GM12878 (cell line): Measurements from ENCODE around the gene PPP6R1. TPM values are rescaled to one million over a fixed set of nuclear protein-coding genes. Genes with fewer than 3 reads are reported as not detected.

Experiments used
- CEBPZ ChIP-seq: fragments of 150-350 bp; IDR thresholded peaks from 2 replicates; pipeline ENCODE4 v1.6.1; 2016; ENCODE audit warnings: low read depth, low read length
- CHD1 ChIP-seq: IDR thresholded peaks from 2 replicates; pipeline ENCODE4 v1.6.1; 2012; ENCODE audit warnings: low read depth, low read length, improper control_type of control experiment
- CHD2 ChIP-seq: IDR thresholded peaks from 2 replicates; pipeline ENCODE4 v1.6.1; 2011; ENCODE audit warnings: low read depth, low read length, improper control_type of control experiment, borderline replicate concordance
- EP300 ChIP-seq, 2 experiments: fragments of 150-350 bp in 1 of 2; IDR thresholded peaks; 2 replicates each; pipeline ENCODE4 v1.6.1; 2011 to 2012; ENCODE audit warnings: low read depth in 2 of 2, low read length in 2 of 2, borderline replicate concordance in 1 of 2, improper control_type of control experiment in 1 of 2, inconsistent platforms in 1 of 2; ENCODE audit not compliant: control insufficient read depth in 1 of 2
- IKZF1 ChIP-seq: fragments of 450-650 bp; conservative IDR thresholded peaks from 2 replicates; pipeline ENCODE4 v1.6.1; 2017; ENCODE audit warnings: antibody characterized with exemption, mild to moderate bottlenecking
- IRF3 ChIP-seq: fragments of 450-650 bp; IDR thresholded peaks from 2 replicates; pipeline ENCODE4 v1.6.1; 2014; ENCODE audit warnings: mild to moderate bottlenecking
- IRF5 ChIP-seq: fragments of 450-650 bp; IDR thresholded peaks from 2 replicates; pipeline ENCODE4 v1.6.1; 2017; ENCODE audit warnings: borderline replicate concordance
- NFIC ChIP-seq: IDR thresholded peaks from 2 replicates; pipeline ENCODE4 v1.6.1; 2012; ENCODE audit warnings: low read depth, mild to moderate bottlenecking, inconsistent platforms, low read length, moderate library complexity
- PAX5 ChIP-seq: IDR thresholded peaks from 2 replicates; pipeline ENCODE4 v1.6.1; 2011; ENCODE audit warnings: low read depth, low read length, borderline replicate concordance
- PBX3 ChIP-seq: IDR thresholded peaks from 2 replicates; pipeline ENCODE4 v1.6.1; 2011; ENCODE audit warnings: mild to moderate bottlenecking, low read depth, low read length, moderate library complexity; ENCODE audit not compliant: insufficient replicate concordance
- POLR2AphosphoS2 ChIP-seq: IDR thresholded peaks from 2 replicates; pipeline ENCODE4 v1.6.1; 2011; ENCODE audit warnings: low read depth, mild to moderate bottlenecking, low read length, improper control_type of control experiment, moderate library complexity
- POU2F2 ChIP-seq: IDR thresholded peaks from 3 replicates; pipeline ENCODE4 v1.6.1; 2011; ENCODE audit warnings: low read depth, mild to moderate bottlenecking, low read length, borderline replicate concordance
- RUNX3 ChIP-seq: IDR thresholded peaks from 2 replicates; pipeline ENCODE4 v1.6.1; 2012; ENCODE audit warnings: low read length, inconsistent platforms
- SIN3A ChIP-seq: IDR thresholded peaks from 2 replicates; pipeline ENCODE4 v1.6.1; 2012; ENCODE audit warnings: low read depth, low read length, improper control_type of control experiment
- SKIL ChIP-seq: fragments of 450-650 bp; IDR thresholded peaks from 2 replicates; pipeline ENCODE4 v1.6.1; 2017; ENCODE audit warnings: mild to moderate bottlenecking, low read depth, inconsistent platforms; ENCODE audit not compliant: poor library complexity, severe bottlenecking
- SUPT20H ChIP-seq: IDR thresholded peaks from 2 replicates; pipeline ENCODE4 v1.6.1; 2011; ENCODE audit warnings: low read depth, mild to moderate bottlenecking, low read length, moderate library complexity, borderline replicate concordance; ENCODE audit not compliant: control insufficient read depth
- TBL1XR1 ChIP-seq: IDR thresholded peaks from 2 replicates; pipeline ENCODE4 v1.6.1; 2012; ENCODE audit warnings: low read depth, low read length, improper control_type of control experiment
- ZNF217 ChIP-seq: fragments of 450-650 bp; IDR thresholded peaks from 2 replicates; pipeline ENCODE4 v1.6.1; 2017; ENCODE audit warnings: antibody characterized with exemption, mild to moderate bottlenecking
- ZNF274 ChIP-seq: IDR thresholded peaks from one replicate; pipeline ENCODE4 v1.8.0; 2011; ENCODE audit not compliant: insufficient read length, insufficient read depth
- polyA plus RNA-seq, 11 experiments: library from polyadenylated mRNA; depleted of rRNA in 4 of 11; unstranded in 6 of 11; stranded (reverse) in 5 of 11; fragments of >200 nt; fragmentation: Nextera tagmentation in 4 of 11; fragmentation: Illumina TruSeq in 1 of 11; extraction: Ambion mirVana in 4 of 11; extraction: Trizol in 1 of 11; gene quantifications; 1 replicate in 1 of 11; 2 replicates in 10 of 11; pipeline versions ENCODE4 v1.2.1 to v1.2.3, GENCODE V29; 2011 to 2016; ENCODE audit warnings: inconsistent platforms in 2 of 11, missing spikeins in 2 of 11, low read depth in 1 of 11
- total RNA-seq, 4 experiments: library from RNA; depleted of rRNA in 3 of 4; stranded (reverse); fragments of >200 nt in 3 of 4; fragmentation: Illumina TruSeq in 1 of 4; extraction: Trizol in 1 of 4; gene quantifications; 2 replicates each; pipeline versions ENCODE4 v1.2.1 to v1.2.3, GENCODE V29; 2013 to 2021

PPP6R1 gene
- total and polyA plus RNA-seq, 10 of the 15 experiments (the other 5 are each of a cell fraction or from before 2014, with no cell fraction given): 0.80 to 173 (median 63.7) TPM

GRCh38 chr19:55275851-55276719, 17.3 kb upstream of the PPP6R1 start (continued):
- TF ChIP-seq SKIL (no peak), PBX3 (no peak), POU2F2 (no peak; the same call in 2 of the 3 replicates), TBL1XR1 (no peak), IRF3 (no peak), SUPT20H (no peak), EP300 (IDR thresholded peaks at IDR 0.05; ENCODE audit: borderline replicate concordance in 1 of 2, control insufficient read depth in 1 of 2, low read depth in 2 of 2, low read length in 2 of 2) (0 out of 4 replicates have a peak, but pooled peaks of 1 of the 2 experiments have one; percentile 6), NFIC (no peak), SIN3A (0 out of 2 replicates have a peak, but pooled peaks have one; percentile 39), PAX5 (no peak), IKZF1 (no peak), CHD2 (no peak), CEBPZ (no peak), IRF5 (no peak), ZNF217 (no peak), ZNF274 (no peak), RUNX3 (peak; percentile 81), POLR2AphosphoS2 (no peak), CHD1 (no peak)
